H9 (cell line): Measurements from ENCODE around the gene ROBO2. TPM values are rescaled to one million over a fixed set of nuclear protein-coding genes. Genes with fewer than 3 reads are reported as not detected.

Experiments used
- DNase-seq: peaks from one replicate; pipeline ENCODE4 v3.0.0-alpha.2; 2017
- H2AFZ ChIP-seq: one replicate; pipeline ENCODE4 v1.6.1; 2013; ENCODE audit warnings: mild to moderate bottlenecking, low read length, control low read depth, moderate library complexity
- H2AK5ac ChIP-seq: 2 replicates; pipeline ENCODE4 v1.6.1; 2013; ENCODE audit warnings: low read length, control low read depth, mixed read lengths; ENCODE audit not compliant: insufficient read length
- H2BK120ac ChIP-seq: one replicate; pipeline ENCODE4 v1.6.1; 2013; ENCODE audit warnings: low read depth, mild to moderate bottlenecking, low read length, control low read depth, inconsistent platforms; ENCODE audit not compliant: poor library complexity, severe bottlenecking
- H2BK12ac ChIP-seq: 2 replicates; pipeline ENCODE4 v1.6.1; 2013; ENCODE audit warnings: low read length, control low read depth, mixed read lengths, low read depth; ENCODE audit not compliant: insufficient read length
- H2BK15ac ChIP-seq: 2 replicates; pipeline ENCODE4 v1.6.1; 2013; ENCODE audit warnings: low read depth, low read length, control low read depth
- H2BK20ac ChIP-seq: one replicate; pipeline ENCODE4 v1.6.1; 2013; ENCODE audit warnings: low read depth, mild to moderate bottlenecking, low read length, control low read depth, inconsistent platforms; ENCODE audit not compliant: poor library complexity, severe bottlenecking
- H2BK5ac ChIP-seq: 2 replicates; pipeline ENCODE4 v1.6.1; 2013; ENCODE audit warnings: low read length, control low read depth, mixed read lengths; ENCODE audit not compliant: insufficient read length
- H3K14ac ChIP-seq: 2 replicates; pipeline ENCODE4 v1.6.1; 2013; ENCODE audit warnings: low read length, control low read depth; ENCODE audit not compliant: insufficient read depth
- H3K18ac ChIP-seq: 2 replicates; pipeline ENCODE4 v1.6.1; 2013; ENCODE audit warnings: low read depth, mild to moderate bottlenecking, mixed read lengths, low read length, control low read depth; ENCODE audit not compliant: insufficient read length
- H3K23ac ChIP-seq: 2 replicates; pipeline ENCODE4 v1.6.1; 2013; ENCODE audit warnings: low read length, control low read depth, mixed read lengths, low read depth; ENCODE audit not compliant: insufficient read length
- H3K23me2 ChIP-seq: 2 replicates; pipeline ENCODE4 v1.6.1; 2013; ENCODE audit warnings: low read depth, mild to moderate bottlenecking, mixed read lengths, low read length, control low read depth; ENCODE audit not compliant: insufficient read length, poor library complexity, severe bottlenecking
- H3K27ac ChIP-seq: 2 replicates; pipeline ENCODE4 v1.5.1; 2013; ENCODE audit warnings: low read length, control low read depth, mixed read lengths, low read depth; ENCODE audit not compliant: insufficient read length
- H3K27me3 ChIP-seq: 2 replicates; pipeline ENCODE4 v1.6.1; 2013; ENCODE audit warnings: low read length, control low read depth, inconsistent platforms; ENCODE audit not compliant: insufficient read depth
- H3K4ac ChIP-seq: 2 replicates; pipeline ENCODE4 v1.6.1; 2013; ENCODE audit warnings: low read depth, mild to moderate bottlenecking, control low read depth, inconsistent platforms, low read length, moderate library complexity
- H3K4me1 ChIP-seq: 2 replicates; pipeline ENCODE4 v1.6.1; 2013; ENCODE audit warnings: low read length, control low read depth, inconsistent platforms; ENCODE audit not compliant: insufficient read depth
- H3K4me2 ChIP-seq: 2 replicates; pipeline ENCODE4 v1.6.1; 2013; ENCODE audit warnings: low read length, control low read depth, mixed read lengths; ENCODE audit not compliant: insufficient read length, insufficient read depth
- H3K56ac ChIP-seq: 2 replicates; pipeline ENCODE4 v1.6.1; 2013; ENCODE audit warnings: low read depth, mild to moderate bottlenecking, mixed read lengths, low read length, control low read depth; ENCODE audit not compliant: insufficient read length
- H3K79me1 ChIP-seq: 2 replicates; pipeline ENCODE4 v1.6.1; 2013; ENCODE audit warnings: low read depth, mild to moderate bottlenecking, moderate library complexity, low read length, control low read depth, inconsistent platforms; ENCODE audit not compliant: insufficient read depth, poor library complexity, severe bottlenecking
- H3K79me2 ChIP-seq: 2 replicates; pipeline ENCODE4 v1.6.1; 2013; ENCODE audit warnings: low read length, control low read depth, inconsistent platforms; ENCODE audit not compliant: insufficient read depth
- H3K9ac ChIP-seq: 2 replicates; pipeline ENCODE4 v1.6.1; 2013; ENCODE audit warnings: low read length, control low read depth, mixed read lengths; ENCODE audit not compliant: insufficient read length; ENCODE audit errors: extremely low read depth
- H3K9me3 ChIP-seq: one replicate; pipeline ENCODE4 v1.6.1; 2013; ENCODE audit warnings: low read depth, low read length, inconsistent platforms; ENCODE audit not compliant: control insufficient read depth
- H3T11ph ChIP-seq: one replicate; pipeline ENCODE4 v1.6.1; 2013; ENCODE audit warnings: mild to moderate bottlenecking, low read length, control low read depth, inconsistent platforms
- H4K20me1 ChIP-seq: one replicate; pipeline ENCODE4 v1.6.1; 2013; ENCODE audit not compliant: control insufficient read depth, insufficient read length, insufficient read depth
- H4K5ac ChIP-seq: 2 replicates; pipeline ENCODE4 v1.6.1; 2013; ENCODE audit warnings: low read depth, mild to moderate bottlenecking, mixed read lengths, low read length, control low read depth; ENCODE audit not compliant: insufficient read length
- H4K8ac ChIP-seq: replicated peaks from 2 replicates; pipeline ENCODE4 v1.6.1; 2013; ENCODE audit warnings: low read length, control low read depth, mixed read lengths, low read depth; ENCODE audit not compliant: insufficient read length
- H4K91ac ChIP-seq: 2 replicates; pipeline ENCODE4 v1.6.1; 2013; ENCODE audit warnings: low read depth, mild to moderate bottlenecking, moderate library complexity, mixed read lengths, low read length, control low read depth; ENCODE audit not compliant: insufficient read length
- H3K27ac Mint-ChIP-seq, 3 experiments: 2 replicates in 2 of 3; 3 replicates in 1 of 3; pipeline ENCODE4 v1.8.0; 2020 to 2021; ENCODE audit warnings: mixed read lengths in 3 of 3, mild to moderate bottlenecking in 1 of 3, moderate library complexity in 1 of 3
- H3K27me3 Mint-ChIP-seq: 2 replicates; pipeline ENCODE4 v1.8.0; 2021; ENCODE audit warnings: low read depth, mild to moderate bottlenecking, moderate library complexity, mixed read lengths
- H3K36me3 Mint-ChIP-seq, 3 experiments: 2 replicates in 2 of 3; 3 replicates in 1 of 3; pipeline ENCODE4 v1.8.0; 2020 to 2021; ENCODE audit warnings: low read depth in 3 of 3, mixed read lengths in 3 of 3; ENCODE audit not compliant: insufficient read depth in 1 of 3
- H3K4me1 Mint-ChIP-seq, 2 experiments: 2 replicates each; pipeline ENCODE4 v1.8.0; 2020; ENCODE audit warnings: mixed read lengths in 2 of 2
- H3K4me3 Mint-ChIP-seq, 2 experiments: 2 replicates in 1 of 2; 3 replicates in 1 of 2; pipeline ENCODE4 v1.8.0; 2020 to 2021; ENCODE audit warnings: mild to moderate bottlenecking in 2 of 2, mixed read lengths in 2 of 2, moderate library complexity in 1 of 2
- H3K9me3 Mint-ChIP-seq, 2 experiments: 2 replicates in 1 of 2; 3 replicates in 1 of 2; pipeline ENCODE4 v1.8.0; 2020; ENCODE audit warnings: mild to moderate bottlenecking in 2 of 2, mixed read lengths in 2 of 2, moderate library complexity in 1 of 2
- CTCF ChIP-seq: fragments of 200-600 bp; sonication (generic); conservative IDR thresholded peaks from 3 replicates; pipeline ENCODE4 v1.8.0; 2021; ENCODE audit warnings: antibody characterized with exemption, mild to moderate bottlenecking
- WGBS: extraction: QIAGEN DNeasy Blood & Tissue Kit; methylation state at CpG from one replicate; pipeline ENCODE4 v1.1.7; 2013; ENCODE audit warnings: missing lambda C conversion rate, low lambda C conversion rate, mixed read lengths; ENCODE audit not compliant: insufficient read length; ENCODE audit errors: extremely low coverage; 5-methylcytosine and 5-hydroxymethylcytosine counted together
- total RNA-seq: library from RNA; stranded (reverse); gene quantifications from 2 replicates; pipeline ENCODE4 v1.2.1, GENCODE V29; 2021

ROBO2 gene
- total RNA-seq, 1 experiment from 2014 or later = 2.3 TPM

GRCh38 chr3:77549034-77549433, 509.1 kb downstream of the ROBO2 start:
- Histone ChIP-seq H3K14ac (no peak overlapping the region), H3K23me2 (no peaks in the 10 kb centered on the region), H4K20me1 (no peaks in the 10 kb centered on the region), H3K4me2 (no peak overlapping the region), H3T11ph (no peak overlapping the region), H3K23ac (no peak overlapping the region), H2BK5ac (no peak overlapping the region), H2AK5ac (no peak overlapping the region), H2BK120ac (no peak overlapping the region), H3K56ac (no peak overlapping the region), H3K79me1 (no peaks in the 10 kb centered on the region), H3K9me3 (no peaks in the 10 kb centered on the region), H3K27ac (no peak overlapping the region), H2BK20ac (no peak overlapping the region), H3K79me2 (no peaks in the 10 kb centered on the region), H3K4me1 (no peaks in the 10 kb centered on the region), H3K27me3 (no peaks in the 10 kb centered on the region), H4K5ac (no peak overlapping the region), H2BK15ac (no peak overlapping the region), H4K8ac (no peak overlapping the region), H3K18ac (no peak overlapping the region), H2BK12ac (no peak overlapping the region), H3K9ac (no peak overlapping the region), H4K91ac (no peak overlapping the region), H2AFZ (no peak overlapping the region), H3K4ac (no peak overlapping the region)
- Mint-ChIP-seq H3K36me3 (no peaks in the 10 kb centered on the region), H3K9me3 (no peaks in the 10 kb centered on the region), H3K4me1 (no peaks in the 10 kb centered on the region), H3K27ac (no peak overlapping the region), H3K4me3 (no peak overlapping the region), H3K27me3 (no peaks in the 10 kb centered on the region)
- WGBS = no CpG with 5 or more reads among the region's 5 CpGs
- no peak for DNase-seq
- no peak for TF ChIP-seq CTCF
